Measurements from ENCODE around the gene LRP5. TPM values are rescaled to one million over a fixed set of nuclear protein-coding genes. Genes with fewer than 3 reads are reported as not detected.
"Not testable (repeated sequence)": the region's sequence is repeated elsewhere in the genome, so short reads cannot be mapped to it uniquely, and the experiment has no call there.

The LRP5 gene
- total and polyA plus RNA-seq, 5 donors, result 57.1 to 88.8 (median 71.8) TPM

DNA sequence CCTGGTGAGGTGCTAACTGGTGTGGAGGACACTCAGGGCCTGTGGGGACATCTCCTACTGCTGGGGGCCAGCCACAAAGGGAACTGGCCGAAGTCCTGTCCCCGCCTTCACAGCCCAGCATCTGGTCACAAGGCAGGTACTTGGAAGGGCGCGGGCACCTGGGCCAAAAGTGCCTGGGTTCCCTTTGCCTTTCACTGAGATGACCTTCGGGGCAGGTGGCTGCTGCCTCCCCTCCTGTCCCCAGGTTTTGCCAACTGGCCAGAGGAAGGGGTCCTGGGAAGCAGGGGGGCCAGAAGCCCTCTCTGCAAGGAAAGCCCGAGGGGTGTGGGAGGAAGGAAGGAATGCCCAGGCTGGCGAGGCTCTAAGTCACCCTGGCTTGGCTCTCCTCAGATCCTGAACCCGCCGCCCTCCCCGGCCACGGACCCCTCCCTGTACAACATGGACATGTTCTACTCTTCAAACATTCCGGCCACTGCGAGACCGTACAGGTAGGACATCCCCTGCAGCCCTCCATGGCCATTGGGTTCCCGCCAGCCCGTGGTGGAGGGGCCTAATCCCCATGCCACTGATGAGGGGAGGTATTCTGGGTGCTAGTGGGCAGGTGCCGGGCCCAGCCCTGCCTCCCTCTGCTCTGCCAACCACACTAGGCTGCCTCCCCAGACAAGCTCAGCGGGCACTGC lies 133.8 kb downstream of the LRP5 start:
- no peak overlapping the region for H3K27ac ChIP-seq (ENCODE audit: low read length)
- ATAC-seq (peak in 1 of 2 donors; percentile 8), DNase-seq (no peak)
- intact Hi-C loops (cut with DNase I), result loop anchor here (2.0 to 10.0 kb wide), 4 partner anchors 51 to 191 kb away; no protein-coding TSS in a partner anchor
- WGBS, result 91% methylated on average over 18 of the region's 18 CpGs
- no peaks in the 10 kb centered on the region for H3K27me3 ChIP-seq (ENCODE audit: control insufficient read depth, insufficient read depth)
- H3K4me1 ChIP-seq (ENCODE audit: control insufficient read depth, insufficient read depth, low read length), result no peaks in the 10 kb centered on the region
- no peak overlapping the region for H3K4me3 ChIP-seq (ENCODE audit: low read length)
- H3K9me3 ChIP-seq (ENCODE audit: control insufficient read depth, low read length), result no peaks in the 10 kb centered on the region

DNA sequence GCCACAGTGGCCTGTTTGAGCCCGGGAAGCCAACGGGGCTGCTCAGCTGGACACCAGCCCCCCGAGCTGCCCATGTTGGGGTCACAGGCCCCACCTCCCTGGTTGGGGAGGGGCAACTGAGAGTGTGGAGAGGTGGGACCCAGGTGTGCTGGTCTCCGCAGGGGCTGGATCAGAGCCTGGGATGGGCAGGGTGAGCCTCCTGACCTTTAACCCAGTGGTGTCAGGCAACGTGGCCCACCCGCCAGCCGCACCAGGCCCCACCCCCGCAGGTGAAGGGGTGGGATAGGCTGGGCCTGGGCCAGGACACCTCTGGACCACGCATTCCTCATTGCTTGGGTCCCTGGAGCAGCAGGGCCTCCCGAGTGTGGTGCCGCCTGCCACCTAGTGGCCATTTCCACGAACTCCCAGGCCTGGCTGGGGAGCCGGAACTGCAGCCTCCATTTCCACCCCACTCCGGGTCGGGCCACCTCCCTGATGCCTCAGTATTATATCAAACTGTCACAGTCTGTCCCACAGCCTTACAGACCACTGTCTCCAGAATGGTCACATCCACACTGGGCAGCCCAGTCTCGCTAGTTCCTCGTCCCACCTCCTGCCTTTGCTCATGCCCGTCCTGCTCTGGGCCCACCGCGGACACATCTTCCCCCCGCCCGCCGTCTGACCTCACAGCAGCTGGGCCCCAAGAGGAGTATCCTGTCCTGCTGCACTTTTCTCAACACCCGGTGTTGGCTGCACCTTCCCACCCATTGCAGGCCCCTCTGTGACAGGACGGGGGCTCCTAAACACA lies 134.8 kb downstream of the LRP5 start:
- Histone ChIP-seq H3K27ac (ENCODE audit: low read length) (no peak overlapping the region), H3K4me3 (ENCODE audit: low read length) (no peak overlapping the region), H3K4me1 (ENCODE audit: control insufficient read depth, insufficient read depth, low read length) (no peaks in the 10 kb centered on the region), H3K9me3 (ENCODE audit: control insufficient read depth, low read length) (no peaks in the 10 kb centered on the region), H3K27me3 (ENCODE audit: control insufficient read depth, insufficient read depth) (no peaks in the 10 kb centered on the region)
- intact Hi-C loops (cut with DNase I), result loop anchor here (2.0 to 10.0 kb wide), 4 partner anchors 52 to 192 kb away; no protein-coding TSS in a partner anchor
- DNase-seq (peak; percentile 80 to 92 (median 91)), ATAC-seq (peak; percentile 88 to 89)
- WGBS, result 46% methylated on average over 25 of the region's 25 CpGs

DNA sequence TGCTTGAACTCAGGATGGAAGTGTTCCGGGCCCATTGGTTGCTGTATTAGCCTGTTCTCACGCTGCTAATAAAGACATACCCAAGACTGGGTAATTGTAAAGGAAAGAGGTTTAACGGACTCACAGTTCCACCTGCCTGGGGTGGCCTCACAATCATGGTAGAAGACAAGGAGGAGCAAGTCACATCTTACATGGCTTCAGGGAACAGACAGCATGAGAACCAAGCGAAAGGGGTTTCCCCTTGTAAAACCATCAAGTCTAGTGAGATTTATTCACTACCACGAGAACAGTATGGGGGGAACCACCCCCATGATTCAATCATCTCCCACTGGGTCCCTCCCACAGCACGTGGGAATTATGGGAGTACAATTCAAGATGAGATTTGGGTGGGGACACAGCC lies 135.5 kb downstream of the LRP5 start:
- intact Hi-C loops (cut with DNase I), result loop anchor here (2.0 to 10.0 kb wide), 4 partner anchors 53 to 193 kb away; no protein-coding TSS in a partner anchor
- not testable (repeated sequence) for H3K9me3 ChIP-seq (ENCODE audit: control insufficient read depth, low read length); H3K27me3 ChIP-seq (ENCODE audit: control insufficient read depth, insufficient read depth); ATAC-seq; DNase-seq; H3K4me3 ChIP-seq (ENCODE audit: low read length); H3K4me1 ChIP-seq (ENCODE audit: control insufficient read depth, insufficient read depth, low read length); H3K27ac ChIP-seq (ENCODE audit: low read length)
- WGBS, result 72% methylated on average over 6 of the region's 6 CpGs

DNA sequence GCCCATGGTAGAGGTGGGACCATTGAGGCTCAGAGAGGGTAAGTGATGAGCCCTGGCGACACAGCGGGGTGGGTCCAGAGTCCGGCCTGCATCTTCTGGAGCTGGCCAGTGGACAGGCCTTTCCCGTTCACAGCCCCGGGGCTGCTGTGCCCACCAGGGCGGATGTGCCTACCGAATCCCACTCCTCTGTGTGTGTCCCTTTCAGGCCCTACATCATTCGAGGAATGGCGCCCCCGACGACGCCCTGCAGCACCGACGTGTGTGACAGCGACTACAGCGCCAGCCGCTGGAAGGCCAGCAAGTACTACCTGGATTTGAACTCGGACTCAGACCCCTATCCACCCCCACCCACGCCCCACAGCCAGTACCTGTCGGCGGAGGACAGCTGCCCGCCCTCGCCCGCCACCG lies 136.2 kb downstream of the LRP5 start:
- no peaks in the 10 kb centered on the region for H3K4me1 ChIP-seq (ENCODE audit: control insufficient read depth, insufficient read depth, low read length)
- 88% methylated on average over 25 of the region's 25 CpGs for WGBS
- H3K4me3 ChIP-seq (ENCODE audit: low read length), result no peak overlapping the region
- intact Hi-C loops (cut with DNase I), result loop anchor here in 3 of 4 donors (5.0 to 10.0 kb wide), 3 partner anchors 54 to 194 kb away; no protein-coding TSS in a partner anchor
- no peaks in the 10 kb centered on the region for H3K9me3 ChIP-seq (ENCODE audit: control insufficient read depth, low read length)
- no peak overlapping the region for H3K27ac ChIP-seq (ENCODE audit: low read length)
- DNase-seq, result no peak
- no peak for ATAC-seq
- no peaks in the 10 kb centered on the region for H3K27me3 ChIP-seq (ENCODE audit: control insufficient read depth, insufficient read depth)

DNA sequence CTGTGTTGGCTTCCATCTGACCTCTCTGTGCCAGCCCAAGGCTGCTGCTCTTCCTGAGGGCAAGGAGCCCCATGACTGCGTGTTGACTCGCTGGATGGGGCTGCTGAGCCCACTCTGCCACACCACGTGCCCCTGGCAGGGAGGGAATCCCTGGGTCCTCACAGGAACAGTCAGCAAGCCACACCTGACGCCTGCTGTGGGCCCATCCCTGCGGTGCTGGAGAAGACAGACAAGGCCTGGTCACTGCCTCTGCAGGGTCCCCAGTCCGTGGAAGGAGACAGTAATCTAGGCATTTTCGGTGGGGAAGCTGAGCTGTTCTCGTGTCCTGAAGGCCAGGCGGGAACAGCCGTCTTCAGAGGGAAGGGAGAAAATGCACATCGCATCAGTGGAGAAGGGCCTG lies 137.6 kb downstream of the LRP5 start:
- H3K27ac ChIP-seq (ENCODE audit: low read length), result no peak overlapping the region
- 92% methylated on average over 11 of the region's 11 CpGs for WGBS
- H3K9me3 ChIP-seq (ENCODE audit: control insufficient read depth, low read length), result no peaks in the 10 kb centered on the region
- intact Hi-C loops (cut with DNase I), result loop anchor here in 3 of 4 donors (5.0 to 10.0 kb wide), 3 partner anchors 55 to 195 kb away; no protein-coding TSS in a partner anchor
- no peak for DNase-seq
- H3K4me3 ChIP-seq (ENCODE audit: low read length), result no peak overlapping the region
- no peak for ATAC-seq
- H3K27me3 ChIP-seq (ENCODE audit: control insufficient read depth, insufficient read depth), result no peaks in the 10 kb centered on the region
- H3K4me1 ChIP-seq (ENCODE audit: control insufficient read depth, insufficient read depth, low read length), result no peaks in the 10 kb centered on the region

DNA sequence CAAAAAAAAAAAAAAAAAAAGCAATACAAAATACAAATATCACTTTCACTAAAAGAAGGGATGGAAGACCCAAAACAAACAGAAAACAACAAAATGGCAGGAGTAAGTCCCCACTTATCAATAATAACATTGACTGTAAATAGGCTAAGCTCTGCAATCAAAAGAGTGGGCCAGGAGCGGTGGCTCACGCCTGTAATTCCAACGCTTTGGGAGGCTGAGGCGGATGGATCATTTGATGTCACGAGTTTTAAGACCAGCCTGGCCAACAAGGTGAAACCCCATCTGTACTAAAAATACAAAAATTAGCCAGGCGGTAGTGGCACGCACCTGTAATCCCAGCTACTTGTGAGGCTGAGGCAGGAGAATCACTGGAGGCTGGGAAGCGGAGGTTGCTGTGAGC lies 138.3 kb downstream of the LRP5 start:
- H3K9me3 ChIP-seq (ENCODE audit: control insufficient read depth, low read length), result no peaks in the 10 kb centered on the region
- ATAC-seq, result no peak
- no peak for DNase-seq
- no peak overlapping the region for H3K4me3 ChIP-seq (ENCODE audit: low read length)
- H3K27ac ChIP-seq (ENCODE audit: low read length), result no peak overlapping the region
- intact Hi-C loops (cut with DNase I), result no loop called here
- H3K4me1 ChIP-seq (ENCODE audit: control insufficient read depth, insufficient read depth, low read length), result no peaks in the 10 kb centered on the region
- H3K27me3 ChIP-seq (ENCODE audit: control insufficient read depth, insufficient read depth), result no peaks in the 10 kb centered on the region
- WGBS, result 96% methylated on average over 8 of the region's 8 CpGs

DNA sequence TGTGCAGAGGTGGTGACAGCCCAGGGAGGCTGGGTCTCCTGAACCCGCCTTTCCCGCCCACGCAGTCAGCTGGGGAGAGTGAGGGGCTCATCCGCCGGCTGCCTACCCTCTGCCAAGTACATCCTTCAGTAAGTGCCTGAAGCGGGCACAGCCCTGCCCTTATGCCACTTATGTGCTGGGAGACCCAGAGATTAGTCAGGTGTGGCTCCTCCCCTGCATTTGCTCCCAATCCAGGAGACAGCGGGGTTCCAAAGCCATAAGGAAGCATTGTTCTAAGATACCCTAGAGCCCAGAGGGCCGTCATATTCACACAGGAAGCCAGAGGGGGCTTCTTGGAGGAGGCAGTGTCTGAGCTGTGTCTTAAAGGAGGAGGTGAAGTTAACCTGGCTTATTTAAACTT lies 142.4 kb downstream of the LRP5 start:
- WGBS, result 35% methylated on average over 8 of the region's 8 CpGs
- Histone ChIP-seq H3K27me3 (ENCODE audit: control insufficient read depth, insufficient read depth) (no peaks in the 10 kb centered on the region), H3K27ac (ENCODE audit: low read length) (no peak overlapping the region), H3K4me1 (ENCODE audit: control insufficient read depth, insufficient read depth, low read length) (no peaks in the 10 kb centered on the region), H3K9me3 (ENCODE audit: control insufficient read depth, low read length) (no peaks in the 10 kb centered on the region), H3K4me3 (ENCODE audit: low read length) (no peak overlapping the region)
- DNase-seq (no peak), ATAC-seq (no peak)
- intact Hi-C loops (cut with DNase I), result no loop called here

DNA sequence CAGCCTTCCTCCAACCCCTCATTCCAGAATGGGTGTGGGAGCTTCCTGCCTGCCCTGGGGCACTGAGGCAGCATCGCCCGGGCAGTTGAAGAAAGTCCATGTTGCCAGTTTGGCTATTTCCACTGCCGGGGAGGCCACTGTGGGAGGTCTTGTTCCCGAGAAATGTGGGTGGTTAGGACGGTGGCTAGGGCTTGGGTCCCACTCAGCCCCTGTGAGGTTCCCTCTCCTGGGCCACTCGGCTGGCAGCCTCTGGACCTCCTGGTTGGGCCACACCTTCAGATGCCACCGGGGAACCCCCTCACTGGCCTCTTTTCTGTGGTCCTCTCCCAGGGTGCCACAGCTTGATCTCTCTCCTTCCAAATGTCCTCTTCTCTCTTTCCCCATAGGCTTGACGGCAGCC lies 143.1 kb downstream of the LRP5 start:
- intact Hi-C loops (cut with DNase I), result no loop called here

DNA sequence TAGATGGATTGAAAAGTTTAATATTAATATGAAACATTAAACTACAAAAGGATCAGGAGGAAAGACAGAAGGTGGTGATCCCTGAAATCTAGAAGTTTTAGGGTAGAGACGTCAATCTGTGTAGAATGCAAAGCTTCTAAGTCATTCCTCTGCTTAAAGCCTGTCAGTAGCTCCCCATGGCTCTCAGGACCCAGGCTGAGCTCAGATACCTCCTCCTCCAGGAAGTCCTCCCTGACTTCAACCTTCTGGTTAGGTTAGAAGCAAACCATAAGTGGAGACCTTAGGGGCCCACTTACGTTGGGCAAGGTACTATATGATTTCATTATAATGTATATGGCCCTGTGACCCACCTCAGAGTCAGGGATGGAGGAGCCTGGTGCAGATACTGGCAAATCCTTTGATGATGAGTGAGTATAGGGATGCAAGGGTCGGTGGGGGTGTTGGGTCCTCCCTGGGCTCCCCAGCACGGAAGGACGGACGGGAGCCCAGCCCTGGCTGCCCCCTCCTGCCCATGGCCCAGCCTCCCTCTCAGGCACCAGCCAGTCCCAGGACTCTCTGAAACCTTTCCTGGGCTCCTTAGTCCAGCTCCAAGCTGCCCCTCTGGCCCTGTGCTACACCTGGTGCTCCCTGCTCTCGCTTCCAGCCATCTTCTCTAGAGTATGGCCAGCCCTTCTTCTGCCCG lies 145.0 kb downstream of the LRP5 start:
- 69% methylated on average over 8 of the region's 8 CpGs for WGBS
- Histone ChIP-seq H3K9me3 (ENCODE audit: control insufficient read depth, low read length) (no peaks in the 10 kb centered on the region), H3K4me1 (ENCODE audit: control insufficient read depth, insufficient read depth, low read length) (peaks cover under 1% of the 10 kb centered on the region), H3K27ac (ENCODE audit: low read length) (no peak overlapping the region), H3K4me3 (ENCODE audit: low read length) (no peak overlapping the region), H3K27me3 (ENCODE audit: control insufficient read depth, insufficient read depth) (no peaks in the 10 kb centered on the region)
- no peak for ATAC-seq
- no peak for DNase-seq
- intact Hi-C loops (cut with DNase I), result no loop called here

More for the DNA sequence above, 143.1 kb downstream of the LRP5 start:
- no peak for ATAC-seq
- H3K27me3 ChIP-seq (ENCODE audit: control insufficient read depth, insufficient read depth), result no peaks in the 10 kb centered on the region
- no peak overlapping the region for H3K4me3 ChIP-seq (ENCODE audit: low read length)
- DNase-seq, result no peak
- 68% methylated on average over 8 of the region's 8 CpGs for WGBS
- no peak overlapping the region for H3K27ac ChIP-seq (ENCODE audit: low read length)
- no peaks in the 10 kb centered on the region for H3K9me3 ChIP-seq (ENCODE audit: control insufficient read depth, low read length)
- no peaks in the 10 kb centered on the region for H3K4me1 ChIP-seq (ENCODE audit: control insufficient read depth, insufficient read depth, low read length)

DNA sequence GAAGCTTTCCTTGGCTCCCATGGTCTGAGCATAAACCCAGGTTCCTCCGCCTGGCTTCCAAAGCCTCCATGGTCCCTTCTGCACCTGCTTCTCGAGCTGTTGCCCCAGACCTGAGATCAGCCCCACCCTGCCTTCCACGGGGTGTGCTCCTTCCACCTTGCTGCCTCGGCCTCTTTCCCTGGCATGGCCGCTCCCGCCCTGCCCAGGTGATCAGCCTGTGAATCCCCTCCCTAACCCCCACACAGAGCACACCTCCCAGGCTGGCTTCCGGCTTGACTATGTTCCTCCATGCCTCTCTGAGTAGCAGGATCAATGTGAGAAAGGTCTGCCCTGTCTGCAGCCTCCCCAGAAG lies 145.5 kb downstream of the LRP5 start:
- ATAC-seq (no peak), DNase-seq (no peak)
- Histone ChIP-seq H3K27me3 (ENCODE audit: control insufficient read depth, insufficient read depth) (no peaks in the 10 kb centered on the region), H3K9me3 (ENCODE audit: control insufficient read depth, low read length) (no peaks in the 10 kb centered on the region), H3K4me1 (ENCODE audit: control insufficient read depth, insufficient read depth, low read length) (peaks cover 4% of the 10 kb centered on the region), H3K4me3 (ENCODE audit: low read length) (no peak overlapping the region), H3K27ac (ENCODE audit: low read length) (no peak overlapping the region)
- intact Hi-C loops (cut with DNase I), result no loop called here
- WGBS, result 84% methylated on average over 7 of the region's 7 CpGs

DNA sequence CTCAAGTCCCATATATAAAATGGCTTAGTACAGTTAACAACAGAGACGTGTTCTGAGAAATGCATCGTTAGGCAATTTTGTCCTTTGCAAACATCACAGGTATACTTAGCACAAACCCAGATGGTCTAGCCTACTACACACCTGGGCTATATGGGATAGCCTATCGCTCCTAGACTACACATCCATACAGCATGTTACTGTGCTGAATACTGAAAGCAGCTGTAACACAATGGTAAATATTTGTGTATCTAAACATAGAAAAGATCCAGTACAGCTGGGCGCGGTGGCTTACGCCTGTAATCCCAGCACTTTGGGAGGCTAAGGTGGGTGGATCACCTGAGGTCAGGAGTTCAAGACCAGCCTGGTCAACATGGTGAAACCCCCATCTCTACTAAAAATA lies 145.9 kb downstream of the LRP5 start:
- DNase-seq; H3K4me3 ChIP-seq (ENCODE audit: low read length); H3K27ac ChIP-seq (ENCODE audit: low read length); H3K9me3 ChIP-seq (ENCODE audit: control insufficient read depth, low read length); intact Hi-C loops (cut with DNase I); H3K27me3 ChIP-seq (ENCODE audit: control insufficient read depth, insufficient read depth); H3K4me1 ChIP-seq (ENCODE audit: control insufficient read depth, insufficient read depth, low read length); ATAC-seq: not testable (repeated sequence)
- WGBS, result 88% methylated on average over 6 of the region's 6 CpGs
